K562 (cell line): ENCODE results near the gene BIRC6. TPM values are rescaled to one million over a fixed set of nuclear protein-coding genes. Genes with fewer than 3 reads are reported as not detected.
A peak's percentile ranks its signal among the peaks of the same experiment; 100 is the strongest.

Experiments
- MEF2A ChIP-seq: IDR thresholded peaks from 2 replicates; pipeline ENCODE4 v1.6.1; 2011; ENCODE audit warnings: low read depth, mild to moderate bottlenecking, low read length, moderate library complexity; ENCODE audit not compliant: control insufficient read depth
- NELFE ChIP-seq: IDR thresholded peaks from 2 replicates; pipeline ENCODE4 v1.6.1; 2011; ENCODE audit warnings: mild to moderate bottlenecking; ENCODE audit not compliant: insufficient read depth, insufficient read length
- RBM14 ChIP-seq: fragments of 200-400 bp; formaldehyde crosslinking; IDR thresholded peaks from 2 replicates; pipeline ENCODE4 v1.6.1; 2018; ENCODE audit warnings: low read depth, mild to moderate bottlenecking, low read length, moderate library complexity, borderline replicate concordance; ENCODE audit not compliant: insufficient read depth
- TEAD1 ChIP-seq, 2 experiments: fragments of 450-650 bp in 1 of 2; sonication (generic) in 1 of 2; formaldehyde crosslinking; IDR thresholded peaks; 2 replicates each; pipeline versions ENCODE4 v1.4.0 to v1.8.0; 2020 to 2022; ENCODE audit warnings: mild to moderate bottlenecking in 2 of 2, missing genetic modification reagents in 1 of 2
- polyA plus RNA-seq, 8 experiments: library from polyadenylated mRNA; depleted of rRNA in 4 of 8; stranded (reverse) in 5 of 8; unstranded in 3 of 8; fragments of >200 nt; fragmentation: Nextera tagmentation in 2 of 8; fragmentation: Illumina TruSeq in 1 of 8; extraction: Ambion mirVana in 2 of 8; extraction: Trizol in 1 of 8; gene quantifications; 2 replicates each; pipeline versions ENCODE4 v1.2.1 to v1.2.3, GENCODE V29; 2011 to 2014; ENCODE audit warnings: inconsistent platforms in 1 of 8, missing spikeins in 1 of 8
- total RNA-seq, 7 experiments: library from RNA; depleted of rRNA in 6 of 7; stranded (reverse); fragments of >200 nt in 6 of 7; fragmentation: Illumina TruSeq in 2 of 7; extraction: Trizol in 2 of 7; gene quantifications; 2 replicates each; pipeline versions ENCODE4 v1.2.1 to v1.2.3, GENCODE V29; 2011 to 2021; ENCODE audit warnings: low replicate concordance in 1 of 7
- TF ChIP-seq, protein P1 (sequence below), 2 experiments: fragments of 450-650 bp in 1 of 2; sonication (generic) in 1 of 2; formaldehyde crosslinking in 1 of 2; IDR thresholded peaks; 2 replicates each; pipeline versions ENCODE4 v1.7.1 to v1.9.0; 2016 to 2022; ENCODE audit warnings: inconsistent platforms in 1 of 2, mild to moderate bottlenecking in 1 of 2, missing genetic modification reagents in 1 of 2
- TF ChIP-seq, protein P2 (sequence below): sonication (generic); formaldehyde crosslinking; IDR thresholded peaks from 2 replicates; pipeline ENCODE4 v1.8.0; 2022; ENCODE audit warnings: missing genetic modification reagents, mild to moderate bottlenecking, borderline replicate concordance
- TF ChIP-seq, protein P3 (sequence below), 2 experiments: fragments of 450-650 bp; IDR thresholded peaks; 2 replicates each; pipeline ENCODE4 v1.6.1; 2018; ENCODE audit warnings: mild to moderate bottlenecking in 2 of 2, low read depth in 1 of 2; ENCODE audit not compliant: partially characterized antibody in 2 of 2
- TF ChIP-seq, protein P4 (sequence below): fragments of 250-450 bp; sonication (Bioruptor Pico); IDR thresholded peaks from 2 replicates; pipeline ENCODE4 v1.8.0; 2022; ENCODE audit warnings: moderate library complexity, mild to moderate bottlenecking, inconsistent platforms

The BIRC6 gene
- total and polyA plus RNA-seq, 9 of the 15 experiments (the other 6 are each of a cell fraction or from before 2014, with no cell fraction given), result 18.8 to 110 (median 49.8) TPM

DNA sequence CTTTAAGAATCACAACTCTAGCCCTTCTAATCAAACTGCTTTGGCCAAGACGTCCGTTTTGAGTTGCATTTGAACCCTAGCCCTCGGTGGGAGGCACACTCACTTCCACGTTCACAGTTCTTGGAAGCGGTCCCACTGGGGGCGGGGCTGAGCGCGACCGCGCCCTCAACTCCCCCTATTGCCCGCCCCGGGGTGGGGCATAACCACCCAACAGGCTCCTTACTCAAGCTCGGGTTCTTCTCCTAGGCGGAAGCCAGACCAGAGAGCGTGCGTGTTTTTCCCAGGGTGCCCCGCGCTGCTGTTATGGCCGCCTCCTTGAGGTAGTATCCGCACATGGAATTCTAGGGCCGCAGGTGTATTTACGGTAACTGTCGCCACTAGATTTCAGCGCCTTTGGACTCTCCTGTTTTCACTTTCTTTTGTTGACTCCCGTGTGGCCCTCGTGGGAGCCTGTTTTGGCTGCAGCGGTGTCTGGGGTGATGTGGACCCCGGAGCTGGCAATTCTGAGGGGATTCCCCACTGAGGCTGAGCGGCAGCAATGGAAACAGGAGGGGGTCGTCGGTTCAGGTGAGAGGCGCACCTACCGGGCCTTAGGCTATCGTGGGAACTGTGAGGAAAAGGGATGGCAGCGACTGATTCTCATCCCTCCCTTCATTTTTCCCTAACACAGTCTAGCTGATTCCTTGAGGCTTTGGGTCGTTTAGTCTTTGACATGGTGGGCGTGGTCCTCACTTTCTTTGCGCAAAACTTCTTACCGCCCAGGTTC, 271.2 kb downstream of the BIRC6 start, which contains the start of gene TTC27 (continued):
- TF ChIP-seq, protein P1, sequence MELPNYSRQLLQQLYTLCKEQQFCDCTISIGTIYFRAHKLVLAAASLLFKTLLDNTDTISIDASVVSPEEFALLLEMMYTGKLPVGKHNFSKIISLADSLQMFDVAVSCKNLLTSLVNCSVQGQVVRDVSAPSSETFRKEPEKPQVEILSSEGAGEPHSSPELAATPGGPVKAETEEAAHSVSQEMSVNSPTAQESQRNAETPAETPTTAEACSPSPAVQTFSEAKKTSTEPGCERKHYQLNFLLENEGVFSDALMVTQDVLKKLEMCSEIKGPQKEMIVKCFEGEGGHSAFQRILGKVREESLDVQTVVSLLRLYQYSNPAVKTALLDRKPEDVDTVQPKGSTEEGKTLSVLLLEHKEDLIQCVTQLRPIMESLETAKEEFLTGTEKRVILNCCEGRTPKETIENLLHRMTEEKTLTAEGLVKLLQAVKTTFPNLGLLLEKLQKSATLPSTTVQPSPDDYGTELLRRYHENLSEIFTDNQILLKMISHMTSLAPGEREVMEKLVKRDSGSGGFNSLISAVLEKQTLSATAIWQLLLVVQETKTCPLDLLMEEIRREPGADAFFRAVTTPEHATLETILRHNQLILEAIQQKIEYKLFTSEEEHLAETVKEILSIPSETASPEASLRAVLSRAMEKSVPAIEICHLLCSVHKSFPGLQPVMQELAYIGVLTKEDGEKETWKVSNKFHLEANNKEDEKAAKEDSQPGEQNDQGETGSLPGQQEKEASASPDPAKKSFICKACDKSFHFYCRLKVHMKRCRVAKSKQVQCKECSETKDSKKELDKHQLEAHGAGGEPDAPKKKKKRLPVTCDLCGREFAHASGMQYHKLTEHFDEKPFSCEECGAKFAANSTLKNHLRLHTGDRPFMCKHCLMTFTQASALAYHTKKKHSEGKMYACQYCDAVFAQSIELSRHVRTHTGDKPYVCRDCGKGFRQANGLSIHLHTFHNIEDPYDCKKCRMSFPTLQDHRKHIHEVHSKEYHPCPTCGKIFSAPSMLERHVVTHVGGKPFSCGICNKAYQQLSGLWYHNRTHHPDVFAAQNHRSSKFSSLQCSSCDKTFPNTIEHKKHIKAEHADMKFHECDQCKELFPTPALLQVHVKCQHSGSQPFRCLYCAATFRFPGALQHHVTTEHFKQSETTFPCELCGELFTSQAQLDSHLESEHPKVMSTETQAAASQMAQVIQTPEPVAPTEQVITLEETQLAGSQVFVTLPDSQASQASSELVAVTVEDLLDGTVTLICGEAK (IDR thresholded peaks at IDR 0.05), result no peak
- TF ChIP-seq, protein P1 (CRISPR knock-in tag; IDR thresholded peaks at IDR 0.05), result no peak
- TF ChIP-seq, protein P2, sequence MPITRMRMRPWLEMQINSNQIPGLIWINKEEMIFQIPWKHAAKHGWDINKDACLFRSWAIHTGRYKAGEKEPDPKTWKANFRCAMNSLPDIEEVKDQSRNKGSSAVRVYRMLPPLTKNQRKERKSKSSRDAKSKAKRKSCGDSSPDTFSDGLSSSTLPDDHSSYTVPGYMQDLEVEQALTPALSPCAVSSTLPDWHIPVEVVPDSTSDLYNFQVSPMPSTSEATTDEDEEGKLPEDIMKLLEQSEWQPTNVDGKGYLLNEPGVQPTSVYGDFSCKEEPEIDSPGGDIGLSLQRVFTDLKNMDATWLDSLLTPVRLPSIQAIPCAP, result no peak
- TF ChIP-seq NELFE (no peak), TEAD1 (CRISPR knock-in tag; IDR thresholded peaks at IDR 0.05) (peak in 1 of 2 experiments; percentile 39; a peak in 1 of 4 replicates), RBM14 (no peak), MEF2A (no peak)
- TF ChIP-seq, protein P3, sequence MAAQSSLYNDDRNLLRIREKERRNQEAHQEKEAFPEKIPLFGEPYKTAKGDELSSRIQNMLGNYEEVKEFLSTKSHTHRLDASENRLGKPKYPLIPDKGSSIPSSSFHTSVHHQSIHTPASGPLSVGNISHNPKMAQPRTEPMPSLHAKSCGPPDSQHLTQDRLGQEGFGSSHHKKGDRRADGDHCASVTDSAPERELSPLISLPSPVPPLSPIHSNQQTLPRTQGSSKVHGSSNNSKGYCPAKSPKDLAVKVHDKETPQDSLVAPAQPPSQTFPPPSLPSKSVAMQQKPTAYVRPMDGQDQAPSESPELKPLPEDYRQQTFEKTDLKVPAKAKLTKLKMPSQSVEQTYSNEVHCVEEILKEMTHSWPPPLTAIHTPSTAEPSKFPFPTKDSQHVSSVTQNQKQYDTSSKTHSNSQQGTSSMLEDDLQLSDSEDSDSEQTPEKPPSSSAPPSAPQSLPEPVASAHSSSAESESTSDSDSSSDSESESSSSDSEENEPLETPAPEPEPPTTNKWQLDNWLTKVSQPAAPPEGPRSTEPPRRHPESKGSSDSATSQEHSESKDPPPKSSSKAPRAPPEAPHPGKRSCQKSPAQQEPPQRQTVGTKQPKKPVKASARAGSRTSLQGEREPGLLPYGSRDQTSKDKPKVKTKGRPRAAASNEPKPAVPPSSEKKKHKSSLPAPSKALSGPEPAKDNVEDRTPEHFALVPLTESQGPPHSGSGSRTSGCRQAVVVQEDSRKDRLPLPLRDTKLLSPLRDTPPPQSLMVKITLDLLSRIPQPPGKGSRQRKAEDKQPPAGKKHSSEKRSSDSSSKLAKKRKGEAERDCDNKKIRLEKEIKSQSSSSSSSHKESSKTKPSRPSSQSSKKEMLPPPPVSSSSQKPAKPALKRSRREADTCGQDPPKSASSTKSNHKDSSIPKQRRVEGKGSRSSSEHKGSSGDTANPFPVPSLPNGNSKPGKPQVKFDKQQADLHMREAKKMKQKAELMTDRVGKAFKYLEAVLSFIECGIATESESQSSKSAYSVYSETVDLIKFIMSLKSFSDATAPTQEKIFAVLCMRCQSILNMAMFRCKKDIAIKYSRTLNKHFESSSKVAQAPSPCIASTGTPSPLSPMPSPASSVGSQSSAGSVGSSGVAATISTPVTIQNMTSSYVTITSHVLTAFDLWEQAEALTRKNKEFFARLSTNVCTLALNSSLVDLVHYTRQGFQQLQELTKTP (IDR thresholded peaks at IDR 0.05; ENCODE audit: low read depth in 1 of 2, partially characterized antibody in 2 of 2), result peak; percentile 71 to 78
- TF ChIP-seq, protein P4, sequence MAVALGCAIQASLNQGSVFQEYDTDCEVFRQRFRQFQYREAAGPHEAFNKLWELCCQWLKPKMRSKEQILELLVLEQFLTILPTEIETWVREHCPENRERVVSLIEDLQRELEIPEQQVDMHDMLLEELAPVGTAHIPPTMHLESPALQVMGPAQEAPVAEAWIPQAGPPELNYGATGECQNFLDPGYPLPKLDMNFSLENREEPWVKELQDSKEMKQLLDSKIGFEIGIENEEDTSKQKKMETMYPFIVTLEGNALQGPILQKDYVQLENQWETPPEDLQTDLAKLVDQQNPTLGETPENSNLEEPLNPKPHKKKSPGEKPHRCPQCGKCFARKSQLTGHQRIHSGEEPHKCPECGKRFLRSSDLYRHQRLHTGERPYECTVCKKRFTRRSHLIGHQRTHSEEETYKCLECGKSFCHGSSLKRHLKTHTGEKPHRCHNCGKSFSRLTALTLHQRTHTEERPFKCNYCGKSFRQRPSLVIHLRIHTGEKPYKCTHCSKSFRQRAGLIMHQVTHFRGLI, result no peak
